ENCODE data around the gene NGDN. TPM values are rescaled to one million over a fixed set of nuclear protein-coding genes. Genes with fewer than 3 reads are reported as not detected.

Gene NGDN
- total RNA-seq, 1 donor from 2014 or later, result 23.2 TPM

DNA sequence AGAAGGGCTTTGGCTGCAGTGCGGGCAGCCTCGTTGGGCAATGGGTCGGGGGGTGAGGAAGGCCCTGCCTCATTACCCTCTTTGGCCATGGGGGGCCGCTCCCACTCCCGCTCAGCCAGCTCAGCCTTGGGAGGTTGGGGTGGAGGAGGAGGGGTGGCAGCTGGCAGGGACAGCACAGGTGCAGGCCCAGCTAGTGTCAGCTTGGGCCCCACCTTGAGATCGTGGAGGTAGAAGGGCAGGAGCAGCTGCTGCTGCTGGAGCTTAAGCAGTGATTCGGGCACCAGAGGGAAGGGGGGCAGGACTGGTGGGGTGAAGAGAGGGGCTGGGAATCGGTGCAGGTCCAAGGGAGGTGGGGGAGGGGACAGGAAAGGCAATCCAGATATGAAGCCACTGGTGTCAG lies 56.1 kb downstream of the NGDN start:
- Mint-ChIP-seq H3K27me3 (ENCODE audit: low read depth) (no peaks in the 10 kb centered on the region), H3K4me1 (ENCODE audit: low read depth) (no peaks in the 10 kb centered on the region), H3K4me3 (ENCODE audit: unreplicated experiment) (no peak overlapping the region), H3K36me3 (ENCODE audit: low read depth) (peaks cover 12% of the 10 kb centered on the region), H3K9me3 (ENCODE audit: low read depth) (no peaks in the 10 kb centered on the region), H3K27ac (ENCODE audit: unreplicated experiment) (no peak overlapping the region)
- DNase-seq (ENCODE audit: low spot score), result no peak
- TF ChIP-seq, protein P1, sequence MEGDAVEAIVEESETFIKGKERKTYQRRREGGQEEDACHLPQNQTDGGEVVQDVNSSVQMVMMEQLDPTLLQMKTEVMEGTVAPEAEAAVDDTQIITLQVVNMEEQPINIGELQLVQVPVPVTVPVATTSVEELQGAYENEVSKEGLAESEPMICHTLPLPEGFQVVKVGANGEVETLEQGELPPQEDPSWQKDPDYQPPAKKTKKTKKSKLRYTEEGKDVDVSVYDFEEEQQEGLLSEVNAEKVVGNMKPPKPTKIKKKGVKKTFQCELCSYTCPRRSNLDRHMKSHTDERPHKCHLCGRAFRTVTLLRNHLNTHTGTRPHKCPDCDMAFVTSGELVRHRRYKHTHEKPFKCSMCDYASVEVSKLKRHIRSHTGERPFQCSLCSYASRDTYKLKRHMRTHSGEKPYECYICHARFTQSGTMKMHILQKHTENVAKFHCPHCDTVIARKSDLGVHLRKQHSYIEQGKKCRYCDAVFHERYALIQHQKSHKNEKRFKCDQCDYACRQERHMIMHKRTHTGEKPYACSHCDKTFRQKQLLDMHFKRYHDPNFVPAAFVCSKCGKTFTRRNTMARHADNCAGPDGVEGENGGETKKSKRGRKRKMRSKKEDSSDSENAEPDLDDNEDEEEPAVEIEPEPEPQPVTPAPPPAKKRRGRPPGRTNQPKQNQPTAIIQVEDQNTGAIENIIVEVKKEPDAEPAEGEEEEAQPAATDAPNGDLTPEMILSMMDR (IDR thresholded peaks at IDR 0.05), result no peak

Other genes starting within 250 kb of the NGDN start
- gene RNF212B, start 231.8 kb upstream of the NGDN start, total RNA-seq, result not detected in 3 replicates
- gene HOMEZ, start 183.6 kb upstream of the NGDN start, total RNA-seq, result 7.3 to 8.2 TPM (median 7.6 TPM) in 3 replicates
- 11.0 to 20.7 TPM (median 11.2 TPM) in 3 replicates for gene PPP1R3E, start 166.8 kb upstream of the NGDN start, total RNA-seq
- gene BCL2L2, start 162.9 kb upstream of the NGDN start, total RNA-seq, result 21.8 to 34.2 TPM (median 25.9 TPM) in 3 replicates
- 135 to 182 TPM (median 136 TPM) in 3 replicates for gene PABPN1, start 148.2 kb upstream of the NGDN start, total RNA-seq
- gene SLC22A17, start 116.8 kb upstream of the NGDN start, total RNA-seq, result 40.3 to 63.9 TPM (median 44.0 TPM) in 3 replicates
- gene EFS, start 104.5 kb upstream of the NGDN start, total RNA-seq, result 29.5 to 36.7 TPM (median 29.6 TPM) in 3 replicates
- not detected in 3 replicates for gene IL25, start 96.9 kb upstream of the NGDN start, total RNA-seq
- gene CMTM5, start 92.7 kb upstream of the NGDN start, total RNA-seq, result not detected in 3 replicates
- not detected in 3 replicates for gene MYH6, start 61.4 kb upstream of the NGDN start, total RNA-seq
- gene MYH7, start 34.0 kb upstream of the NGDN start, total RNA-seq, result not detected in 3 replicates
- 5.9 to 11.8 TPM (median 9.8 TPM) in 3 replicates for gene ZFHX2, start 82.1 kb downstream of the NGDN start, total RNA-seq
- gene THTPA, start 86.6 kb downstream of the NGDN start, total RNA-seq, result 11.8 to 21.6 TPM (median 12.3 TPM) in 3 replicates
- 16.4 to 27.3 TPM (median 18.5 TPM) in 3 replicates for gene AP1G2, start 98.1 kb downstream of the NGDN start, total RNA-seq
- gene JPH4, start 109.1 kb downstream of the NGDN start, total RNA-seq, result 0.20 TPM in 1 of 3 replicates, not detected in the others
- not detected in 3 replicates for gene DHRS2, start 166.7 kb downstream of the NGDN start, total RNA-seq